Stimulated activated CD4-positive, alpha-beta T cell treated with anti-CD3 and anti-CD28 coated beads, Interleukin-4, amount 100 ng/mL, for 48 hours (primary cell): Measurements from ENCODE around the gene PIN4.
"Not testable (repeated sequence)": the region's sequence is repeated elsewhere in the genome, so short reads cannot be mapped to it uniquely, and the experiment has no call there.

Source experiments
- DNase-seq, 2 donors: peaks; one replicate each; pipeline ENCODE4 v3.0.0-alpha.2; 2020; ENCODE audit warnings: low read depth in 2 of 2

Gene PIN4

GRCh38 chrX:72181178-72182125, at the start of gene PIN4:
Gene PIN4 (plus strand): TSS chrX:72181757. CDS start chrX:72181786, 29 bp downstream.
- DNase-seq: peak; percentile 66 to 75

GRCh38 chrX:72132456-72132855, 49.1 kb upstream of the PIN4 start:
- no peak for DNase-seq

GRCh38 chrX:72133851-72134546, 47.6 kb upstream of the PIN4 start:
- DNase-seq: no peak

- DNase-seq: no peak
These were observed 43.6 kb upstream of the PIN4 start for GRCh38 chrX:72137846-72138495.

- DNase-seq: no peak
These were observed 42.0 kb upstream of the PIN4 start for GRCh38 chrX:72139538-72139937.

GRCh38 chrX:72141372-72142004, 40.1 kb upstream of the PIN4 start:
- DNase-seq: no peak

- DNase-seq: no peak
These were observed 39.3 kb upstream of the PIN4 start for GRCh38 chrX:72142094-72142793.

GRCh38 chrX:72142794-72143608, 38.6 kb upstream of the PIN4 start:
- no peak for DNase-seq

GRCh38 chrX:72143609-72143907, 38.0 kb upstream of the PIN4 start:
- DNase-seq: no peak

- DNase-seq: no peak
These were observed 36.4 kb upstream of the PIN4 start for GRCh38 chrX:72145181-72145580.

GRCh38 chrX:72146527-72146926, 35.0 kb upstream of the PIN4 start:
- DNase-seq: no peak

GRCh38 chrX:72158773-72159172, 22.8 kb upstream of the PIN4 start:
- no peak for DNase-seq

GRCh38 chrX:72159769-72160168, 21.8 kb upstream of the PIN4 start:
- DNase-seq: no peak

GRCh38 chrX:72165551-72165950, 16.0 kb upstream of the PIN4 start:
- DNase-seq: no peak

- no peak for DNase-seq
These were observed 12.4 kb upstream of the PIN4 start for GRCh38 chrX:72169008-72169728.

GRCh38 chrX:72176289-72176688, 5.3 kb upstream of the PIN4 start:
- not testable (repeated sequence) for DNase-seq

GRCh38 chrX:72176981-72177380, 4.6 kb upstream of the PIN4 start:
- DNase-seq: no peak

GRCh38 chrX:72180539-72180938, 1.0 kb upstream of the PIN4 start:
- no peak for DNase-seq

- no peak for DNase-seq
These were observed 1.4 kb downstream of the PIN4 start for GRCh38 chrX:72182924-72183323.
